ENCODE data around the gene CEP295NL.

CEP295NL gene

DNA sequence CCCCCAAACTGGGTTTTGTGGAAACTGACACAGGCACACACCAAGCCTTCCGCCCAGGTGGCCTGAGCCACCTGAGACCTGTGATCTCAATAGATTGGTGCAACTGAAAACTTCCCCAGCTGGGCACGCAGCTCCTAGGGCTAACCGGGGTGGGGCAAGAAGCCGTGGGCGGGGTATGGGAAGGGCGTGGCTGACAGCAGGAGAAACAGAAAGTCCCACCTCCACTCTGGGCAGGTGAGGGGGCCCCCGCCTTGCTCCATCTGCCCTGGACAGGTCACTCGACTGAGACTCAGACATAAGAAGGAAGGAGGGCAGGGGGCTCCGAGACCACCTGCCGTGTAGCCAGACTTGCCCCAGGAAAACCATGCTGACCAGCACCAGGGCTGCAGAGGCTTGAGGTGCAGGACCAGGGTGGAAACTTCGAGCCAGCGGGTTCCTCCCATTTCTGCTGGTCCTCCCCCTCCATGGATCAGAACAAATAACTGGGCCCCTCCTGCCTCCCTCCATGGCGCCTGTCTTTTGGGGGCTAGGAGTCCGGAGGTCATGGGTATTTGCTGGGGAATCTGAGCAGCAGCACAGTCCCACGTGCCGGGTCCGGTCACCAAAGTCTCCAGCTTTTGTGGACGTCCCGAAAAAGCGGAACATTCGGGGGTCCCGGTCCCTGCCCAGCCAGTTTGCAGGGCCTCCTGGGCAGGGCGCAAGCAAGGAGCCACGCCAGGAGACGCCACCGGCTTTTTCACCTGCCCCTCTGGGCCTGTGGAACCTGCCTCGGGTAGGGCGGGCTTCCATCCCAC is 20.9 kb upstream of the CEP295NL start:
- peaks cover 8% of the 10 kb centered on the region for H3K4me1 ChIP-seq (ENCODE audit: insufficient read depth, low read length, severe bottlenecking)
- H4K20me1 ChIP-seq (ENCODE audit: insufficient read depth, low read length): no peaks in the 10 kb centered on the region
- peak overlapping the region; percentile 42 for H3K4me2 ChIP-seq (ENCODE audit: low read length)
- H3K9ac ChIP-seq (ENCODE audit: low read length): no peak overlapping the region
- H3F3A ChIP-seq (ENCODE audit: insufficient read depth, low read length): no peaks in the 10 kb centered on the region
- H2AFZ ChIP-seq (ENCODE audit: low read length): no peak overlapping the region
- H3K27ac ChIP-seq (ENCODE audit: low read depth, low read length, poor library complexity, severe bottlenecking): no peak overlapping the region
- no peaks in the 10 kb centered on the region for H3K36me3 ChIP-seq (ENCODE audit: insufficient read depth, low read length)
- no peaks in the 10 kb centered on the region for H3K9me2 ChIP-seq (ENCODE audit: low read depth, low read length)
- peaks cover 7% of the 10 kb centered on the region for H3K27me3 ChIP-seq (ENCODE audit: insufficient read depth, low read length)
- H3K4me3 ChIP-seq (ENCODE audit: low read depth, low read length, poor library complexity, severe bottlenecking): peak overlapping the region; percentile 8
- no peaks in the 10 kb centered on the region for H3K79me2 ChIP-seq (ENCODE audit: insufficient read depth, low read length)
- no peak for TF ChIP-seq EZH2 (IDR thresholded peaks at IDR 0.05; ENCODE audit: borderline replicate concordance, low read length)
- TF ChIP-seq, protein P1, sequence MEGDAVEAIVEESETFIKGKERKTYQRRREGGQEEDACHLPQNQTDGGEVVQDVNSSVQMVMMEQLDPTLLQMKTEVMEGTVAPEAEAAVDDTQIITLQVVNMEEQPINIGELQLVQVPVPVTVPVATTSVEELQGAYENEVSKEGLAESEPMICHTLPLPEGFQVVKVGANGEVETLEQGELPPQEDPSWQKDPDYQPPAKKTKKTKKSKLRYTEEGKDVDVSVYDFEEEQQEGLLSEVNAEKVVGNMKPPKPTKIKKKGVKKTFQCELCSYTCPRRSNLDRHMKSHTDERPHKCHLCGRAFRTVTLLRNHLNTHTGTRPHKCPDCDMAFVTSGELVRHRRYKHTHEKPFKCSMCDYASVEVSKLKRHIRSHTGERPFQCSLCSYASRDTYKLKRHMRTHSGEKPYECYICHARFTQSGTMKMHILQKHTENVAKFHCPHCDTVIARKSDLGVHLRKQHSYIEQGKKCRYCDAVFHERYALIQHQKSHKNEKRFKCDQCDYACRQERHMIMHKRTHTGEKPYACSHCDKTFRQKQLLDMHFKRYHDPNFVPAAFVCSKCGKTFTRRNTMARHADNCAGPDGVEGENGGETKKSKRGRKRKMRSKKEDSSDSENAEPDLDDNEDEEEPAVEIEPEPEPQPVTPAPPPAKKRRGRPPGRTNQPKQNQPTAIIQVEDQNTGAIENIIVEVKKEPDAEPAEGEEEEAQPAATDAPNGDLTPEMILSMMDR (IDR thresholded peaks at IDR 0.05; ENCODE audit: low read length): no peak
- H3K9me3 ChIP-seq (ENCODE audit: low read length): no peaks in the 10 kb centered on the region

DNA sequence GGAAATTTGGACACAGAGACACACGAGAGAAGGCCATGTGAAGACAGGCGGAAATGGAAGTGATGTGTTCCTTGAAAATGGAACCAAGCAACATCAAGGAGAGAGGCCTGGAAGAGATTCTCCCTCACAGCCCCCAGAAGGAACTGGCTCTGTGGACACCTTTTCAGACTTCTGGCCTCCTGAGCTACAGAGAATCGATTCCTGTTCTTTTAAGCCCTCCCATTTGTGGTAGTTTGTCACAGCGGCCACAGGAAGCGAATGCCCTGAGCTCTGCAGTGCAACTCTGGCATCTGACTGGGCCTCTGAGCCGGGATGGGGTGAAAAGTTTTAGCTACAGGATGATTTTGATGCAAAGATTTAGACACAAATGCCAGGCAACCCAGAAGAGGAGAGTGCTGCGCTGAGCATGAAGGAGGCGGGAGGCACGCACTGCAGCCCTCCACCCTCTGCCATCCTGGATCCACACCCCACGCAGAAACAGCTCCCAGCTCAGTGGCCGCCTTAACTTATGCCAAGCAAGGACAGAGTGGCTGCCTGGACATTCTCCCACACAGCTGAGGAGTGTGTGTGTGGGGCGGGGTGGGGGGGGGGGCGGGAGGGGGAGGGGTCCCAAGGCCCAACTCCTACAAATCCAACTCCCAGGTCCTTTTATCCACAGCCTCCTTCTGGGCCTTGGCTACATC is 20.0 kb upstream of the CEP295NL start:
- no peaks in the 10 kb centered on the region for H3K9me3 ChIP-seq (ENCODE audit: low read length)

DNA sequence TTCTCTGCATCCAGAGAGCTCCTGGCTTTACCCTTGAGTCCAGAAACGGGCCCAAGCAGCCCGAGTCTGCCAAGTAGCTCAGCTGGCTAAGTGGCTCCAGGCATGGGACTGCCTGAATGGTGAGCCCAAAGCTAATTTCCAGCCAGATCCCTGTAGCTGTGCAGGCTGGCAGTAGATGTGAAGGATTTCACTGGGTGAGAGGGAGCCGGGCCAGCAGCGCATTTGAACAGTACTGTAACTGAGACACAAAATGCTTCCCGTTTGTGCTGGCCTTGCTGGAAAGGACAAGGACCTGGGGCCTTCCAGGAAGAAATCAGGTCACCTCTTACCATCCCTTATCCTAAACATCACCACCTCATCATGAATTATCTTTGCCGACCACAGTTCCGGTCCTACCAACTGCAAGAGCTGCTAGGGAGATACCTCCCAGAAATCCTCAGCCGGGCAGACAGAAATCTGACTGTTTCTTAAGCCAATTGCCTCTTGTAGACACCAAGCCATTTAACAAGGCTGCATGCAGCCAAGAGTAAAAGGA is 18.5 kb upstream of the CEP295NL start:
- Histone ChIP-seq H3K27ac (ENCODE audit: low read depth, low read length, poor library complexity, severe bottlenecking) (no peak overlapping the region), H3K36me3 (ENCODE audit: insufficient read depth, low read length) (no peaks in the 10 kb centered on the region), H3K79me2 (ENCODE audit: insufficient read depth, low read length) (no peaks in the 10 kb centered on the region), H4K20me1 (ENCODE audit: insufficient read depth, low read length) (no peaks in the 10 kb centered on the region), H3F3A (ENCODE audit: insufficient read depth, low read length) (no peaks in the 10 kb centered on the region), H2AFZ (ENCODE audit: low read length) (no peak overlapping the region), H3K9ac (ENCODE audit: low read length) (no peak overlapping the region), H3K4me2 (ENCODE audit: low read length) (no peak overlapping the region), H3K4me1 (ENCODE audit: insufficient read depth, low read length, severe bottlenecking) (peaks cover 8% of the 10 kb centered on the region), H3K4me3 (ENCODE audit: low read depth, low read length, poor library complexity, severe bottlenecking) (no peak overlapping the region), H3K27me3 (ENCODE audit: insufficient read depth, low read length) (peaks cover 7% of the 10 kb centered on the region; the same call in 1 of the 2 replicates), H3K9me2 (ENCODE audit: low read depth, low read length) (no peaks in the 10 kb centered on the region), H3K9me3 (ENCODE audit: low read length) (no peaks in the 10 kb centered on the region)
- TF ChIP-seq EZH2 (IDR thresholded peaks at IDR 0.05; ENCODE audit: borderline replicate concordance, low read length): no peak
- TF ChIP-seq, protein P1 (IDR thresholded peaks at IDR 0.05; ENCODE audit: low read length): no peak

More for the DNA sequence above, 20.0 kb upstream of the CEP295NL start:
- Histone ChIP-seq H3K27ac (ENCODE audit: low read depth, low read length, poor library complexity, severe bottlenecking) (no peak overlapping the region), H3K4me2 (ENCODE audit: low read length) (no peak overlapping the region), H3K4me1 (ENCODE audit: insufficient read depth, low read length, severe bottlenecking) (peaks cover 8% of the 10 kb centered on the region), H3K9ac (ENCODE audit: low read length) (no peak overlapping the region), H3F3A (ENCODE audit: insufficient read depth, low read length) (no peaks in the 10 kb centered on the region), H3K27me3 (ENCODE audit: insufficient read depth, low read length) (peaks cover 7% of the 10 kb centered on the region; the same call in 1 of the 2 replicates), H3K4me3 (ENCODE audit: low read depth, low read length, poor library complexity, severe bottlenecking) (no peak overlapping the region), H2AFZ (ENCODE audit: low read length) (no peak overlapping the region), H3K9me2 (ENCODE audit: low read depth, low read length) (no peaks in the 10 kb centered on the region), H3K79me2 (ENCODE audit: insufficient read depth, low read length) (no peaks in the 10 kb centered on the region), H4K20me1 (ENCODE audit: insufficient read depth, low read length) (no peaks in the 10 kb centered on the region), H3K36me3 (ENCODE audit: insufficient read depth, low read length) (no peaks in the 10 kb centered on the region)
- no peak for TF ChIP-seq EZH2 (IDR thresholded peaks at IDR 0.05; ENCODE audit: borderline replicate concordance, low read length)
- TF ChIP-seq, protein P1 (IDR thresholded peaks at IDR 0.05; ENCODE audit: low read length): no peak
